ENCODE measurements around the gene TNFAIP2.

The TNFAIP2 gene

DNA sequence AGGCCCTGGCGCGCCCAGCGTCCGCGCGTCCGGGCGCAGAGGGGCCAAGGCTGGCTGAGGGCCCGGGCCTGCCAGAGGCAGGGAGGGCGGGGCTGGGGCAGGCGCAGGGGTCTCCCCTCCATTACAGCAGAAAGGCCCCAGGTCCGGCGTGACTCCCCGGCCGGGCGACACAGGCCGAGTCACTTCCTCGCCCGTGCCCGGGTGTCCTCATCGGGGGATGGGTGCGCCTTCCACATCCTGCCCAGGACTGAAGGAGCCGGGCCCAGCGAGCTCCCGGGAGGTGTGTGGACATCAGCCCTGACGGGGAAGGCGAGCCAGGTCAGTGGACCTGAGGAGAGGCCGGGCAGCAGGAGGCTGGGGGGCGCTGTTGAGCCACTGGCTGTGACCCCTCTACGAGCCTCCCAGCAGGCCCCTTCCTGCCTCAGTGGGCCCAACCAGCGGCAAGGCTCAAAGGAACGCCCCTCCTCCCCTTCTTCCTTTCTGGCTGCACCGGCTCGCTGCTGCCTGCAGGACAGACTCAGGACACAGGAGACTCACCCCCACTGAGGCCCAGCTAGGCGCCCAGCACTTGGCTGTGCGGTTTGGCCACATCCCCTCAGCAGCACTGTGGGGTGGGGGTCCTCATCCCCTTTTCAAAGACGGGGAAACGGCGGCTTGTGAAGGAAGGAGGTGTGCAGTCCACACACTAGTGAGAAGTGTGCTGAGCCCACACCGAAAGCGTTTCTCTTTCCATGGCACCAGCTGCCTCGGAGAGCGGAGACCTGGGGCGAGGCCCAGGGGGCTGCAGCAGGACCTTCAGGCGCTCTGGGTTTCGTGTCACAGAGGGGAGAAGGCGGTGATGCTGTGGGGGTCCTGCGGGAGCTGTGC, 606 bp downstream of the TNFAIP2 start:
- no peak for DNase-seq

DNA sequence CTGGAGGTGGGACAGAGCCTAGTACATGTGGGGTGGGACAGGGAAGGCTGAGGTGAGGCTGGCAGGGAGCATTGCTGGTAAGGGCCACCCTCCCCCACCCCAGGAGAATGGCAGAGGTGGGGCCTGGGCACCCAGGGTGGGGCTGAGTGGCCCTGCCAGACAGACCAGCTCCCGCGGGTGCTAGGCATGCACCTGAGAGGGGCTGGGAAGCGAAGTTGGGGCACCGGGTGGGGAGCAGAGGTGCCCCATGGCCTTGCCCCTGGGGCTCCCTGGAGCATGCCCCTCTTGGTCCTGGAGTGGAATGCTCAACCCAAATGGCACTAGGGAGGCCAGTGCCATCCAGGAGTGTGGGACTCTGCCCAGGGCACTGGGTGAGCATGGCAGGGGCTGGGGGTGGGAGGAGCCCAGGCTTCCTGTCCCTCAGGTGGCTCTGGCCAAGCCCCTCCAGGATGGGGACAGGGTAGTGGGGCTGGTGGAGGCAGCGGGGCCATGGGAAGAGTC, 1.3 kb downstream of the TNFAIP2 start:
- DNase-seq: no peak

DNA sequence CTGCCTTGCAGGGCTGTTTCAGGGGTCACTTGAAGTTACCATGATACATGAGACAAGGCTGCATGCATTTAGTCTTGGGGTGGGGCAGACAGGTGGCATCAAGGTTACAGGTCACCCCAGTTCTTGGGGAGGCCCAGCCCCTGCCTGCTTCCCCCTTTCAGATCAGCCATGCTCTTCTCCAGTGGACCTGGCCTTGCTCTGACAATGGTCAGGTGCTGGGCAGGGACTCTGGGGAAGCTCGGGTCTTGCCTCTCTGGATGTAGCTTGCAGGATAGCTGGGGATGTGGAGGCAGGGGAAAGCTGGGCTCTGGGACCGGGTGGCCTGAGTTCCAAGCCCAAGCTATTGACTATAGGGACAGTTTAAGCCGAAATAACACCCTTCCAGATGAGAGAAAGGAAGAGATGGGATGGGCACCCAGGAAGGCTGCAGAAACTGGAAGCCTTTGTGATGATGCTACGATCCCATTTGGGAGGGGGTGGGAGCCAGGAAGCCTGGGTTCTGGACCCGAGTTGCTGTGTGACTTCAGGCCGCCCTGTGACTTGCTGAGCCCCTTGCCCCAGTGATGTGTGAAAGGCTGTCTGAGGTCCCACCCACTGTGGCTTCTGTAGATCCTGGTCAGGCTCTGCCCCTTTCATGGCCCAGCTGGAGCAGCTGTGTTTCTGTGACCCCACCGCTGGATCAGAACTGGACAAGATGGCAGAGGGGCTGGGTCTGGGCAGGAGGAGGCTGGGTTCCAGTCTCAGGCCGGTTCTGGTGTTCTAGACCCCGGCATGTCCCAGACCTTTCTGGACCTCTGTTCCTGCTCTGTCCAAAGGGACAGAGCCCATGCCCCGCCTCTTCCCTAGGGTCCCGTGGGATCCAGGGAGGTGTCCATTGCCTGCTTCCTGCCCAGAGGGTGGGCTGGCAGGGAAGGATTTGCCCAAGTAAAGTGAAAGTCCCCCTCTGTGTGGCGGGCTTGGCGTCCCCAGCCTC, 2.1 kb downstream of the TNFAIP2 start:
- no peak for DNase-seq

DNA sequence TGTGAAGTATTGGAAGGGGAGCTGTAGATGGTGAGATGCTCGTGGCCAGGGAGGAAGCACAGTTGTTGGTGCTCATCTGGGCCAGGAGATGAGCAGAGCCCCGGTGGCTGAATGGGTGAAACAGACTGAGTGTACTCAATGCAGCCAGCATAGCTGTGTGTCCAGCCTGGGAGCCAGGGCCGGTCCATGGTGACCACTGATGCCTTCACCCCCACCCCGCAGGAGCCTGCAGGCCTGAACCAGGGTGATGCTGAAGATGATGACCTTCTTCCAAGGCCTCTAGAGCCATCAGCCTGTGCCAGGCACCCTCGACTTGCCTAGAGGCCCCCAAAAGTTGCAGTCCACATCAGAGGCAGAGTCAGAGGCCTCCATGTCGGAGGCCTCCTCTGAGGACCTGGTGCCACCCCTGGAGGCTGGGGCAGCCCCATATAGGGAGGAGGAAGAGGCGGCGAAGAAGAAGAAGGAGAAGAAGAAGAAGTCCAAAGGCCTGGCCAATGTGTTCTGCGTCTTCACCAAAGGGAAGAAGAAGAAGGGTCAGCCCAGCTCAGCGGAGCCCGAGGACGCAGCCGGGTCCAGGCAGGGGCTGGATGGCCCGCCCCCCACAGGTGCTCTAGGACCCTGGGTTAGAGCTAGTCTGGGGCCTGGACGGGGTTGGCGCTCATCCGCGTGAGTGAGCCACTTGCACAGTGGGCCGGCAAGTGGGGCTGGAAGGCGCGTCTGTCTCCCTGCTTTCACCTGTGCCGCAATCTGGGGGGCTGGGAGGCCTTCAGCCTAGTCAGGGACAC, 3.0 kb downstream of the TNFAIP2 start:
- no peak for DNase-seq

DNA sequence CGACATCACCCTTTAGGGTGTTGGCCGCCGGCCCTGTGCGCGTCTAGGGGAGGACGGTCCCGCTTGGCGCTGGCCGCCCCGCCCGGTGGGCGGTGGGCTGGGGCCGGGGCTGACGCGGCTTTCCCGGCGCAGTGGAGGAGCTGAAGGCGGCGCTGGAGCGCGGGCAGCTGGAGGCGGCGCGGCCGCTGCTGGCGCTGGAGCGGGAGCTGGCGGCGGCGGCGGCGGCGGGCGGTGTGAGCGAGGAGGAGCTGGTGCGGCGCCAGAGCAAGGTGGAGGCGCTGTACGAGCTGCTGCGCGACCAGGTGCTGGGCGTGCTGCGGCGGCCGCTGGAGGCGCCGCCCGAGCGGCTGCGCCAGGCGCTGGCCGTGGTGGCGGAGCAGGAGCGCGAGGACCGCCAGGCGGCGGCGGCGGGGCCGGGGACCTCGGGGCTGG, 3.6 kb downstream of the TNFAIP2 start:
- DNase-seq: no peak

DNA sequence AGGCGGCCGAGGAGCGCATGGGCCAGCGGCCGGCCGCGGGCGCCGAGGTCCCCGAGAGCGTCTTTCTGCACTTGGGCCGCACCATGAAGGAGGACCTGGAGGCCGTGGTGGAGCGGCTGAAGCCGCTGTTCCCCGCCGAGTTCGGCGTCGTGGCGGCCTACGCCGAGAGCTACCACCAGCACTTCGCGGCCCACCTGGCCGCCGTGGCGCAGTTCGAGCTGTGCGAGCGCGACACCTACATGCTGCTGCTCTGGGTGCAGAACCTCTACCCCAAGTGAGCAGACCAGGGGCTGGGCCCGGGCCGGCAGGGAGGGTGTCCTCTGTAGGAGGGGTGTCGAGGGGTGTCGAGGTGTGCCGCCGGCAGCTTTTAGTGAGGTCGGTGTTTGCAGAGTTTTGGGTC, 4.1 kb downstream of the TNFAIP2 start:
- no peak for DNase-seq

DNA sequence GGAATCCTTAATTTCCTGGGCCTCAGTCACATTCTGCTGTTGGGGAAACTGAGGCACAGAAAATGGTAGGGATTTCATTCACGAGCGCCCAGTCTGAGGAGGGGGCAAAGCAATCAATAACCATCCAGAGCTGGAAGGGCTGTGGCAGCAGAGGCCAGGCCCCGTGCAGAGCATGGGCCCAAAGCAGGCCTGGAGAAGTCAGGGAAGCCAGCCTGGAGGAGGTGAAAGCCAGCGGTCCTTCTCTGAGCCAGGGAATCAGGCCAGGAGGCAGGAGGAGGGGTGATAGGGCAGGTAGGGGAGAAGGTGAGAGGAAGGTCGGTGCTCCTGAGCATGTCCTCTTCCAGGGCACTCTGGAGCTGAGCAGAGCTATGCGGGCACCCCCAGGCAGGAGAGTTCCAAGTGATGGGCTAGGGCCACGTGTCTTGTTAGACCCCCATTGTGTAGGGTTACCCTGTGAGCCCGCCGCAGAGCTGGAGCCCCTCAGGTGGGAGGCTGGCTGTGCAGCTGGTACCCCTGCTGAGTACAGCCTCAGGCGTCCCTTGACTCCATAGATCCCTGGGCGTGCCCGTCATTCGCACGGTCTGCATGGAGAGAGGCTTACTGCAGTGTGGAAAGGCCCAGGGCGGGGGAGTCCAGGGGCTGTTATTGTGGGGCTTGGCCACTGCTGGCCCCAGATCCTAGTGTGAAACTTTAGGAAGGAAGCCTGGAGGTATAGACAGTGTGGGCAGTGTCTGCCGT, 4.8 kb downstream of the TNFAIP2 start:
- DNase-seq: no peak

DNA sequence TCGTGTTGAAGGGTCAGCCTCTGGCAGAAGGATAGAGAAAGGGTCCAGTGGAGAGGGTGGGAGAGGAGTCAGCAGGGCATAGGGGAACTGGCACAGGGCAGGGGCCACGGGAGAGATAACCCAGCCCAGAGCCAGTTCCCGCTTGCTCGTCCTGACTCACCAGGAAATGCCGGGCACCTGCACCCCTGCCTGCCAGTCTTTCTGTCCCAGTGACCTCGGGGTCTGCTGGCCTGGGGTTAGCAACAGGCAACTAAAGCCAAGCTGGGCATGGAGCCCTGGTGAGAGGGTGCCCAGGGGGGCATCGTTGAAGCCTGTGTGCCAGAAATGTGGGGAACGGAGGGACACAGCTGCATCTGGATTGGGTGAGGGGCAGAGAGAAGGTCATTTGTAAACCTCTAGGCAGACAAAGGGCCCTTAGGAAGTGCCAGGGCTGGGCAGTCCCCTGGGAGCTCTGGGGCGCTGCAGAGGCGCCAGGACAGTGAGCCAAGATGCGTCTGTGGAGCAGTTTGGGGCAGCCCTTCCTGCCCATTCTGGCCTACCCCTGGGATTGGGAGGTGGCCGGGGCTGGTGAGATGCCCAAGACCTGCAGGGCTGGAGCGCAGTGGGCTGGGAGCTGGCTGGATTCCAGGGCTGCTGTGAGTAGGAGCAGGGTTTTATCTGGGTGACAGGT, 5.5 kb downstream of the TNFAIP2 start:
- no peak for DNase-seq

DNA sequence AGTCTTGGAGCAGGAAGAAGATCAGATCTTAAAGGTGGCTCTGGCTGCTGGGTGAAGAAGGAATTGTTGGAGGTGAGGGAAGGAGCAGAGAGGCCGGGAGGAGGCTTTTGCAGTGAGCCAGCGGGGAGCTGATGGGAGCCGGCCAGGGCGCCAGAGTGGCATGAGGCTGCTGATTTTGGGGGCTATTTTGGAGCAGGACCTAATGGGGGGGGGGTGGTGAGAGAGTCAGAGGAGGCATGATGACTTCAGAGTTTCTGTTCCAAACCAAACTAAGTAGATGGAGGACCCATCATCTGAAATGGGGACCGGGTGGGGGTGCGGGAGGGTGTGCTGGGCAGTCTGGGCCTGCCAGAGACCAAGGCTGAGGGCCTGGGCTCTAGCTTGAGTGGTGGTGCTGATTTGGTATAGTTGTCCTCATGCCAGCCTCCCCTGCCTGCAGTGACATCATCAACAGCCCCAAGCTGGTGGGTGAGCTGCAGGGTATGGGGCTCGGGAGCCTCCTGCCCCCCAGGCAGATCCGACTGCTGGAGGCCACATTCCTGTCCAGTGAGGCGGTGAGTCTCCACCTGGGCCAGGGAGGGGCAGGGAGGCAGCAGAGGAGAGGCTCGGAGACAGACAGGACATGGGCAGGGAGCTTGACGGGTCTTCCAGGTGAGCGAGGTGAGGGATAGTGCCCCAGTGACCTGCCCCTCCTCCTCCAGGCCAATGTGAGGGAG, 6.2 kb downstream of the TNFAIP2 start:
- DNase-seq: no peak

DNA sequence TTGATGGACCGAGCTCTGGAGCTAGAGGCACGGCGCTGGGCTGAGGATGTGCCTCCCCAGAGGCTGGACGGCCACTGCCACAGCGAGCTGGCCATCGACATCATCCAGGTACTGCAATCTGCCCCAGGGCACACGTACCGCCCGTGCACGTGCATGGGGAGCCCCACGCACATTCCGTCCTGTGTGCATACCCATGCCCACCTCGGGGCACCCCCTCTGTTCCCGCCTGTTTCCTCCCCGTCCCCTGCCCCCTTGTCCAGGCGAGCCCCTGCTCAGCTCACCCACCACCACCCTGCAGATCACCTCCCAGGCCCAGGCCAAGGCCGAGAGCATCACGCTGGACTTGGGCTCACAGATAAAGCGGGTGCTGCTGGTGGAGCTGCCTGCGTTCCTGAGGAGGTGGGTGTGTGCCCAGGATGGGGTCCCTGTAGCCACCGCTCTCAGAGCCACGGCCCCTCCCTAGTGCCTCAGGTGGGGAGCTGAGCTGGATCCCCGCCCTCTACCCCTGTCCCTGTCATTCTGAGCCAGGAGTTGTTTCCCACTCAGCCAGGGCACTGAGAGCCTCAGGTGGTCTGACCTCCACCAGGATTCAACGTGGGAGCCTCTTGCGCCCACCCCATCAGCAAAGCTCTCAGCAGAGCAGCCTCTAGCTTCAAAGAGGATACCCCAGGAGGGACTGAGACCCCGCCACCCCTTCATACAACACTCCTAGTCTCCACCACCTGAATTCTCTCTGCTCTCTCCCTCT, 6.9 kb downstream of the TNFAIP2 start:
- no peak for DNase-seq

DNA sequence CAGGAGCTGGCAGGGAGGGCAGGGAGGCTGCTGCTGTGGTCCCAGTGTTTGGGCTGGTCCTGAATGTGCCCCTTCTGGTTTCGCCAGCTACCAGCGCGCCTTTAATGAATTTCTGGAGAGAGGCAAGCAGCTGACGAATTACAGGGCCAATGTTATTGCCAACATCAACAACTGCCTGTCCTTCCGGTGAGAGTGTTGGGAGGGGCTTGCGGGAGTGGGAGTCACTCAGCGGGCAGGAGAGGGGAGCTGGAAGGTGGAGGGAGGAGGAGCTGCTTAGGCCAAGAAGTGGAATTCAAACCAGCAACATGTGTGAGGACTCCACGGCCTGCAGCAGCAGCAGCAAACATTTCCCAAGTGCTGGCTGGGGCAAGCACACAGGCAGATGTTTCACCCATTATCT, 7.7 kb downstream of the TNFAIP2 start:
- no peak for DNase-seq

DNA sequence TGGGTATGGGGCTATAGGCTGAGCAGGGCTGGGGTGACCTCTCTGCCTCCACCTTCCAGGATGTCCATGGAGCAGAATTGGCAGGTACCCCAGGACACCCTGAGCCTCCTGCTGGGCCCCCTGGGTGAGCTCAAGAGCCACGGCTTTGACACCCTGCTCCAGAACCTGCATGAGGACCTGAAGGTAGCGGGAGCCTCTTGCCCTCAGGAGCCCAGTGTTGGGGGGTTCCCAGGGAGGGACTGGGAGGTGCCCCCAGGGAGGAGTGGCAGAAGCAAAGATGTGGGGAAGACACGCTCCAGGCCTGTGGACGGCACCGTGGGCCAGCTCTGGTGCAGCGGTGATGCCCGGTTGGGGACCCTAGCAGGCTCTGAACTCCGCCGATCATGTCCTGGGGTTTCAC, 8.3 kb downstream of the TNFAIP2 start:
- no peak for DNase-seq

DNA sequence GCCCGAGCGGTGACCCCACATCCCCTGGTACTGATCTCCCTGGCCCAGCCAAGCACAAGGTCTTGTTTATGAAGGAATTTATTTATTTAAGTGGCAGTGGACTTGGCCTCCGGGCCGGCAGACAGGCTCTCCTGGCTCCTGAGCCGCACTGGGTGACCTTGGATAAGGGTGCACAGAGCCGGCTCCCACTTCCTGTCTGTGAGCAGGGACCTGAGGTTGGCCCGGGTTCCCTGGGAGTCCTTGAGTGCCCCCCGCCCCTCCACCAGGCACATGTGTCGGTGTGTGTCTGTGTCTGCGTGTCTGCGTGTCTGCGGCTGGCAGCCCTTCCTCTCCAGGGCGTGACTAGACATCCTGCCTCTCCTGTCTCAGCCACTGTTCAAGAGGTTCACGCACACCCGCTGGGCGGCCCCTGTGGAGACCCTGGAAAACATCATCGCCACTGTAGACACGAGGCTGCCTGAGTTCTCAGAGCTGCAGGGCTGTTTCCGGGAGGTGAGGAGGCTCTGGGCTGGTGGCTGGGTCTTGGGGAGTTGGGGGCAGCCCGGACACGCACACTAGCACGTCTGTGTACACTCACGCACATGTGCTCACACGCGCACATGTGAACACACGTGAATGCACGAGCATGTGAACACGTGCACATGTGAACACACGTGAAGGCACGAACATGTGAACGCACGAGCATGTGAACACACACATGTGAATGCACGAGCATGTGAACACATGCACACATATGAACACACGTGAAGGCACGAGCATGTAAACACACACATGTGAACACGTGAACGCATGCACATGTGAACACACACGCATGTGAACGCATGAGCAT, 9.3 kb downstream of the TNFAIP2 start:
- DNase-seq: no peak

DNA sequence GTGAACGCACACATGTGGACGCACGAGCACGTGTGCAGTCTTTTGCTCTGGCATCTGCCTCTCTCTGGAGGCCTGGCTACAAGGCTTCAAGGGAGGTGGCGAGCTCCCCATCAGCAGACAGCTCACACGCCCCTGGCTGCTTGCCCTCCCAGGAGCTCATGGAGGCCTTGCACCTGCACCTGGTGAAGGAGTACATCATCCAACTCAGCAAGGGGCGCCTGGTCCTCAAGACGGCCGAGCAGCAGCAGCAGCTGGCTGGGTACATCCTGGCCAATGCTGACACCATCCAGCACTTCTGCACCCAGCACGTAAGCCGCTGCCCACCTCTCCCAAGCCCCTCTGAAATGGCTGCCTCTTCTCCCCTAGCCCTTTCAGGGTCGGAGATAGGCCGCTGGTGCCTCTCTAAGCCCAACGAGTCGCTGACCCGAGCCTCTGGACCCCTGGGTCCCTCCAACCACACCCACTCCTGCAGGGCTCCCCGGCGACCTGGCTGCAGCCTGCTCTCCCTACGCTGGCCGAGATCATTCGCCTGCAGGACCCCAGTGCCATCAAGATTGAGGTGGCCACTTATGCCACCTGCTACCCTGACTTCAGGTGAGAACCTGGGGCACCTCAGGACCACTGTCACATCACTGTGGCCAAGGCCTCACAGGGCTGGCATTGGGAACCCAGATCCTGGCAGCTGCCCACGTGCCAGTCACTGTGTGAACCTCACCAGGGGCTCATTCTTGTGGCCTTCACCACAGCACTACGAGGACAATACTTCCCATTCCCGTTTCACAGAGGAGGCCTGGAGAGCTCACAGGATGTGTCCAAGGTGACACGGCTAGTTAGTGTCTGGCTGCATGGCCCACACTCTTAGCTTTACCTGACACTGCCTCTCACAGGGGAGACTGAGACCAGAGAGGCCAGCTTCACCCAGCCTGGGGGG, 10.2 kb downstream of the TNFAIP2 start:
- no peak for DNase-seq

DNA sequence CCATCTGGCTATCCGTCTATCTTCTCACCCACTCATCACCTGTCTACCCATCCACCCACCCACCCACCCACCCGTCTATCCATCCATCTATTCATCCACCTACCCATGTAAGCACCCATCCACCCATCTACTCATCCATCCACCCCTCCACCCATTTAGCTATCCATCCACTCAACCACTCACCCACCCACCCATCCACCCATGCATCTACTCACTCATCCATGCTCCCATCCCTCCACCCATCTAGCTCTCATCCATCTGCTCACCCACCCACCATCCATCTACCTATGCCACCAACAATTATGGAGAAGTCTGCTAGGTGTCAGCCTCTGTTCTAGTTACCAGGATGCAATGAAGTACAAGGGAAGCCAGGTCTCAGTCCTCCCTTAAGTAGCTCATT, 11.1 kb downstream of the TNFAIP2 start:
- no peak for DNase-seq

DNA sequence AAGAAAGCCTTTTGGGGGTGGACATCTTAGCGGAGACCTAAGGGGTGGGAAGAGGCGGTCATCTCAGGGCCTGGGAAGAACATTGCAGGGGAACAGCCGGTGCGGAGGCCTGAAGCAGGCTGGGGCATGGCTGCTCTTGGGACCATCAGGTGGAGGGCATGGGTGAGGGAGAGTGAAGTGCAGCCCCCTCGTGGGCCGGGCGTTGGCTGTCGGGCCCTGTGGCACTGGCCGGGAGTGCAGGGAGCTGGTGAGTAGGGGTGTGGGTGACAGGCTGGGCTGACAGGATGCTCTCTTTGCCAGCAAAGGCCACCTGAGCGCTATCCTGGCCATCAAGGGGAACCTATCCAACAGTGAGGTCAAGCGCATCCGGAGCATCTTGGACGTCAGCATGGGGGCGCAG, 11.7 kb downstream of the TNFAIP2 start:
- DNase-seq: no peak

DNA sequence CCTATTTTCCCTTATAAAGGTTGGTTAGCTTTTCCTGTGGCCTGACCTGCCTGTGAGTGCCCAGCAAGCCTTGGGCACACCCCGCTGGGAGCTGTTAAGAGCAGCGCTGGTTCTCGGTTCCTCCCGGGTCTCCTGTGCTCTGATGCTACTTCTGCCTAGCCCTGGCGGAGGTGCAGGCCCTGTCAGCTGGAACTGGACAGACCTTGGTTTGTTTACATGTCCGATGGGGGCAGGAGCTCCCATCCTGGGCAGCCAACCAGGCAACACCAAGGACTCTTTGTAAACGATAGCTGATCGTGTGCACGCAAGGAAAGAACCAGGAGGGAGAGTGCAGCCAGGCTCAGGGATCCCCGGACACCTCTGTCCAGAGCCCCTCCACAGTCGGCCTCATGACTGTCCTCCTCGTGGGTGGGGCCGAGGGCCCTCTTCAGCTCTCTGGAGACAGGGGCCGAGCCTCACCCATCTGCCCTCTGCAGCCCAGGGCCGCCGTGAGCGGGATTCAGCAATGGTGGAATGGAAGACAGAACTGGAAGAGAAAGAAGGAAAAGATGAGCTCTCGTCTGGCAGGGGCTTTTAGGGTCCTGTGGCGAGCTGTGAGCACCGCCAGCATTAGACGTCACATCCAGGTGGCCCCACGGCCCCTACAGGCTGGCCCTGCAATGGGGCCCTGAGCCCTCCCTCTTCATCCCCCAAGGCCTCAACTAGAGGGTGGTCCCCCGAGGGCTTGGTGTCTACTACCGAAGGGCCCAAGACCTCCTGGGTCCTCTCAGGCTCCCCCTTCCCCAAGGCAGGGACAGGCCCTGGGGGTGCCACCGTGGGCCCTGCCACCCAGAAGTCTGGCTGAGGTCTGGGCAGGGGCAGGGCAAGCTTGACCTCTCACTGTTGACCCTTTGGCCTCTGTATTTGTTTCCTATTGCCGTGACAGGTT, 12.3 kb downstream of the TNFAIP2 start:
- no peak for DNase-seq
